Activated naive CD8-positive, alpha-beta T cell treated with anti-CD3 and anti-CD28 coated beads, Interleukin-2, amount 50 U/mL, for 24 hours (primary cell): ENCODE measurements around the gene GNB1L.

Experiments
- ATAC-seq: fragments of 150-1000 bp; cut with Tn5 transposase; one replicate; pipeline ENCODE4 v1.10.0; 2021
- DNase-seq: peaks from one replicate; pipeline ENCODE4 v3.0.0; 2021
- H3K27ac Mint-ChIP-seq: one replicate; pipeline ENCODE4 v1.8.0; 2021; ENCODE audit warnings: mild to moderate bottlenecking, mixed read lengths
- H3K27me3 Mint-ChIP-seq: one replicate; pipeline ENCODE4 v1.8.0; 2021; ENCODE audit warnings: mixed read lengths
- H3K36me3 Mint-ChIP-seq: one replicate; pipeline ENCODE4 v1.8.0; 2021; ENCODE audit warnings: low read depth, mixed read lengths
- H3K4me1 Mint-ChIP-seq: one replicate; pipeline ENCODE4 v1.8.0; 2021; ENCODE audit warnings: mixed read lengths
- H3K4me3 Mint-ChIP-seq: one replicate; pipeline ENCODE4 v1.8.0; 2021; ENCODE audit warnings: mild to moderate bottlenecking, moderate library complexity, mixed read lengths
- H3K9me3 Mint-ChIP-seq: one replicate; pipeline ENCODE4 v1.8.0; 2021; ENCODE audit warnings: mixed read lengths

The GNB1L gene

DNA sequence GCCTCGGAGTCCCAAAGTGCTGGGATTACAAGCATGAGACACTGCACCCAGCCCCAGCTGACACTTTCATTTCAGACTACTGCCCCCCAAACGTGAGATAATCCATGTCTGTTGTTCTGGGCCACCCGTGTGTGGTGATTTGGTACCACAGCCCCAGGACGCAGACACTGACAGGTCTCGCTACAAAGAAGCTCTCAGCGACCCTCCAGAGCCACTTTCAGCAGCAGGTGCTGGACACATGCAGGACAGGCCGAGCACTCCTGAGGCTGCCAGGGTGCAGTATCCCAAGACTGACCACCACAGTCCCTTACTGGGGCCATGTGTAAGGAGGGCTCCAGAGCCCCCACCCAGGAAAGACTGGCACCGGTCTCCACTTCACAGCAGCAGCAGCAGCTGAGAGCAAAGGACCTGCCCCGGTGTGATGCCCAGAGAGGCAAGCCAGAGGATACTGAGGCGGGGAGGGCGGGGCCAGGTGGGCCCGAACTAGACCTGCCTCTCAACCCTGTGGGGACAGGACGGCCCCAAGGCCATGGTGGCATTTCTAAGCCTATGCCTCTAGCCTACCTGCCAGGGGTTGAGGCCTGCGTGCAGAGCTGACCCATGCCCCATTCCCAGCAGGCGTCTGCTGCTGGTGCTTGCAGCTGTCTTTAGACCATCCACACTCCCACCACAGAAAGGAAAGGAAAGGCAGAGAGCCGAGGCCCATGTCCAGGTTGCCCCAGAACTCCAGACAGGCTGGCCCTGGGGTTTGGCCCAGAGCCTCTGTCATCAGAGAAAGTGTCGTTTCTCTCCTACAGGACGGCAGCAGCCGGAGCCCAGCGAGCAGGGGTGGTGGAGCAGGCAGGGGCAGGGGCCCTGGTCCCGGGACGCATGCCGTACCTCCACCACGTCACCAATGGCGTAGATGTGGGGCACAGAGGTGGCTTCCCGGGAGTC lies 28.0 kb upstream of the GNB1L start:
- DNase-seq: no peak
- no peak for ATAC-seq
- Mint-ChIP-seq H3K4me1 (peaks cover 22% of the 10 kb centered on the region), H3K27me3 (no peaks in the 10 kb centered on the region), H3K9me3 (no peaks in the 10 kb centered on the region), H3K27ac (no peak overlapping the region), H3K4me3 (no peak overlapping the region), H3K36me3 (no peaks in the 10 kb centered on the region)

- Mint-ChIP-seq H3K36me3 (no peaks in the 10 kb centered on the region), H3K27ac (no peak overlapping the region), H3K27me3 (no peaks in the 10 kb centered on the region), H3K4me3 (no peak overlapping the region), H3K4me1 (peaks cover 5% of the 10 kb centered on the region), H3K9me3 (no peaks in the 10 kb centered on the region)
- no peak for DNase-seq
- ATAC-seq: no peak
Measured at GRCh38 chr22:19880786-19881569, 26.3 kb upstream of the GNB1L start.

- ATAC-seq (no peak), DNase-seq (no peak)
- Mint-ChIP-seq H3K27me3 (no peaks in the 10 kb centered on the region), H3K9me3 (no peaks in the 10 kb centered on the region), H3K4me3 (no peak overlapping the region), H3K4me1 (no peaks in the 10 kb centered on the region), H3K27ac (no peak overlapping the region), H3K36me3 (no peaks in the 10 kb centered on the region)
Measured at GRCh38 chr22:19879992-19880785, 25.5 kb upstream of the GNB1L start.

GRCh38 chr22:19879643-19879991 lies 24.9 kb upstream of the GNB1L start:
- Mint-ChIP-seq H3K27ac (no peak overlapping the region), H3K9me3 (no peaks in the 10 kb centered on the region), H3K36me3 (no peaks in the 10 kb centered on the region), H3K27me3 (no peaks in the 10 kb centered on the region), H3K4me3 (no peak overlapping the region), H3K4me1 (peaks cover under 1% of the 10 kb centered on the region)
- ATAC-seq (no peak), DNase-seq (no peak)

GRCh38 chr22:19879246-19879570 lies 24.5 kb upstream of the GNB1L start:
- H3K4me3 Mint-ChIP-seq: no peak overlapping the region
- H3K36me3 Mint-ChIP-seq: no peaks in the 10 kb centered on the region
- DNase-seq: no peak
- no peaks in the 10 kb centered on the region for H3K9me3 Mint-ChIP-seq
- peaks cover 3% of the 10 kb centered on the region for H3K4me1 Mint-ChIP-seq
- H3K27ac Mint-ChIP-seq: no peak overlapping the region
- no peaks in the 10 kb centered on the region for H3K27me3 Mint-ChIP-seq
- ATAC-seq: no peak

DNA sequence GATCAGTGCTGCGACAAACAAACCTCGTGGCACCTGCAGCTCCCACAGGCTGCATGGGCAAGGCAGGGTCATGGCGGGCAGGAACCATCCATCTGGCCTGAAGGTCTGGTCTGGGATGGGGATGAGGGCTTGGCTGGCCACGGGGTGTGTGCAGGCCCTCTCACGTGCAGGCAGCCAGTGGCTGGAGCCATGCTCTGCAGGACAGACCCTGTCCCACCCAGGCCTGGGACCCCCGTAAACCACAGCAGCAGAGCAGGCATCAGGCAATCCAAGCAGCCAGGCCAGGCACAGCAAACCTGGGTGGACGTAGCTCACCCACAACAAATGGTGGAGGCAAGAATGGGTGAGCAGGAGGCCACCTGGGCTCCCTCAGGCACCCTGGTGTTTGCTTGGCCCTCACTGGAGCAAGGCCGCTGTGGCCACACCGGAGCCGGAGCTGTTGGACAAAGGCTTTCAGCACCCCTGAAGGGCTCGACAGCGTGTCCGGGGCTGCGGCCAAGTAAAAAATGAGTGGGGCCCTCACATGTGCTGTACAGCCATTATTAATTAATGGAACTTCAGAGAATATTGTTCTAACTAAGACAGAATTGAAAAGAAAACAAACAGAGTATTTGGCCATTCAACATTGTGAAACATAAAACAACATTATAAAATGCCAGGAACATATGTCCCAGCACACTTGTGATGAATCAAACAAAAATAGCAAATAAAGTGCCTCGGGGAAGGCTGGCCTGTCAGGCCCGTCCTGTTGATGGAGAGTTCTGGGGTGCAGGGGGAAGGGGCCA lies 24.0 kb upstream of the GNB1L start:
- no peaks in the 10 kb centered on the region for H3K36me3 Mint-ChIP-seq
- H3K27ac Mint-ChIP-seq: no peak overlapping the region
- no peaks in the 10 kb centered on the region for H3K9me3 Mint-ChIP-seq
- H3K27me3 Mint-ChIP-seq: no peaks in the 10 kb centered on the region
- H3K4me1 Mint-ChIP-seq: peaks cover 3% of the 10 kb centered on the region
- ATAC-seq (no peak), DNase-seq (no peak)
- no peak overlapping the region for H3K4me3 Mint-ChIP-seq

DNA sequence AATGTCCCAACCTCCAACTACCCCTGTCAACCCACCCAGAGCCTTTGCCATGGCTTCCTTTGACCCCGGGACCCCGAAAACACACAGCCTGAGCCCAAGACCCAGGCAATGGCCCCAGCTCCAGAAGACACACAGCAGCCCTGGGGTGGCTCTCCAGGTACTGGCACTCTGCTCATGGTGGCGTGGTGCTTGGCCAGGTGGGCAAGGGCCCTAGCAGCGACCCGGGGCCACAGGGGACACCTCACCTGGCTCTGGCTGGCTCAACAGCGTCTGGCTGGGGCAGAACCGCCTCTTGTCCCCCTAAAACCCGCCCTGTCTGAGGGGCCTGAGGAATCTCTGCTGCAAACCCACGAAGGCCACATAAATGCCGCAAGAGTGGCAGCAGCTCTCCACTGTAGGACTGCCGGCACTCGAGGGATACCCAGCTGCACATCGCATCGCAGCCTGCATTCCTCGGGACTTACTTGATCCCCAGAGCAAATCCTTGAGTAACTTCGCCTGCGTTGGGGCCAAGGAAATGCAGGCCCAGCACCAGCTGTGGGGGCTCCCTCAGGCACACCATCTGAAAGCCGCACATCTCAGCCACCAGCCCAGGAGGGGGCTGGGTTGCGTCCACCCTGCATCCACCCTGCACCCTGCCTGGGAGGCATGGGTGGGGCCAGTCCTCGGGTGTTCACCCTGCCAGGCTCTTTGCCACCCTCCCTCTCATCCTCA lies 23.1 kb upstream of the GNB1L start:
- DNase-seq (no peak), ATAC-seq (no peak)
- Mint-ChIP-seq H3K27me3 (no peaks in the 10 kb centered on the region), H3K27ac (no peak overlapping the region), H3K4me3 (no peak overlapping the region), H3K9me3 (no peaks in the 10 kb centered on the region), H3K4me1 (peaks cover 3% of the 10 kb centered on the region), H3K36me3 (no peaks in the 10 kb centered on the region)

GRCh38 chr22:19876941-19877625 lies 22.4 kb upstream of the GNB1L start:
- no peak for ATAC-seq
- Mint-ChIP-seq H3K36me3 (no peaks in the 10 kb centered on the region), H3K27me3 (no peaks in the 10 kb centered on the region), H3K4me3 (no peak overlapping the region), H3K9me3 (no peaks in the 10 kb centered on the region), H3K4me1 (peaks cover 3% of the 10 kb centered on the region), H3K27ac (no peak overlapping the region)
- no peak for DNase-seq

GRCh38 chr22:19876314-19876940 lies 21.8 kb upstream of the GNB1L start:
- Mint-ChIP-seq H3K36me3 (no peaks in the 10 kb centered on the region), H3K9me3 (no peaks in the 10 kb centered on the region), H3K4me3 (no peak overlapping the region), H3K27ac (no peak overlapping the region), H3K4me1 (peaks cover 3% of the 10 kb centered on the region), H3K27me3 (no peaks in the 10 kb centered on the region)
- no peak for DNase-seq
- ATAC-seq: no peak

DNA sequence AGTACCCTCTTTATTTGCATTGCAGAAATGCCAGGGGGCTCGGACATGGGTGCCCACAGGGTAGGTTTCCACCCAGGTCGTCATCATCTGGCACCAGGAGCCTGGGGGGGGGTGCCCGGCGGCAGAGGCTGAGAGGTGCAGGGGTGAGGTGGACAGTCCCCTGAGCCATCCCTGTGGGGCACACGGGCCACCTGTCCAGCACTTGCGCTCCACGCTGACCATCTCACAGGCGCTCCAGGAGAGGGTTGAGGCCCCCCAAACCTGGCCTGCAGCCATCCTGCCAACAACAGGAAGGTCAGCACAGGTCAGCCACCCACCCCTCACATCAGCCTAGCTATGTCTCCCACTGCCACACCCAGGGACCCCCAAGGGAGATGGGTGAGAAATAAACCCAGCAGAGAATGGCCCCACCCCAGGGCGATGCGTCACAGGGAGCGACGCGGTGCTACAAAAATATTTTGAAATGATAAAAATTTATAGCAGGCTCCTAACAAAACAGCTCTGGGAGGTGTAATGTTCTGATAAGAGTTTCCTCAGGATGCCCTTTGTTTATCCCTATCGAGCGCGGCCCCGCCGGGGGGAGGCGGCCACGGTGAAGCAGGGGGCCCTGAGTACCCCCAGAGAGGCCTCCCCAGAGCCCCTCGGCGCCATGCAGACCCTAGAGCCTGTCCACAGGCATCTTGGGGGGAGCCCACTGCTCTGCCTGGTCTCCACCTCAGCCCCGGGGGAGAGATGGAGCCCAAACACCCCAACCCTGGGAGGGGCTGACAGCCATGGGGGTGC lies 21.0 kb upstream of the GNB1L start:
- H3K27me3 Mint-ChIP-seq: no peaks in the 10 kb centered on the region
- ATAC-seq (no peak), DNase-seq (no peak)
- H3K36me3 Mint-ChIP-seq: no peaks in the 10 kb centered on the region
- no peak overlapping the region for H3K4me3 Mint-ChIP-seq
- no peak overlapping the region for H3K27ac Mint-ChIP-seq
- H3K4me1 Mint-ChIP-seq: peaks cover 3% of the 10 kb centered on the region
- H3K9me3 Mint-ChIP-seq: no peaks in the 10 kb centered on the region

GRCh38 chr22:19875061-19875530 lies 20.4 kb upstream of the GNB1L start:
- no peak for ATAC-seq
- no peak overlapping the region for H3K4me3 Mint-ChIP-seq

GRCh38 chr22:19874307-19875060 lies 19.8 kb upstream of the GNB1L start:
- no peak for DNase-seq
- H3K4me1 Mint-ChIP-seq: peaks cover 3% of the 10 kb centered on the region
- ATAC-seq: peak; percentile 27
- no peak overlapping the region for H3K4me3 Mint-ChIP-seq
- H3K27me3 Mint-ChIP-seq: no peaks in the 10 kb centered on the region
- H3K27ac Mint-ChIP-seq: peak overlapping the region; percentile 42
- H3K36me3 Mint-ChIP-seq: no peaks in the 10 kb centered on the region
- H3K9me3 Mint-ChIP-seq: no peaks in the 10 kb centered on the region

More at GRCh38 chr22:19875061-19875530, 20.4 kb upstream of the GNB1L start:
- Mint-ChIP-seq H3K27me3 (no peaks in the 10 kb centered on the region), H3K36me3 (no peaks in the 10 kb centered on the region), H3K4me1 (peaks cover 3% of the 10 kb centered on the region), H3K27ac (no peak overlapping the region), H3K9me3 (no peaks in the 10 kb centered on the region)
- no peak for DNase-seq
